ENCODE data around the gene KCNK7. TPM values are rescaled to one million over a fixed set of nuclear protein-coding genes. Genes with fewer than 3 reads are reported as not detected.

KCNK7 gene
- total RNA-seq, 1 donor from 2014 or later, result 1.3 TPM

GRCh38 chr11:65585396-65586246 is 10.0 kb downstream of the KCNK7 start:
- Histone ChIP-seq H3K27ac (no peak overlapping the region), H3K36me3 (peaks cover 36% of the 10 kb centered on the region), H3K4me3 (no peak overlapping the region), H3K4me1 (peaks cover 18% of the 10 kb centered on the region), H3K9me3 (no peaks in the 10 kb centered on the region), H3K27me3 (no peaks in the 10 kb centered on the region)
- intact Hi-C loops (cut with DNase I), result no loop called here
- no peak for ATAC-seq
- TF ChIP-seq, protein P1, sequence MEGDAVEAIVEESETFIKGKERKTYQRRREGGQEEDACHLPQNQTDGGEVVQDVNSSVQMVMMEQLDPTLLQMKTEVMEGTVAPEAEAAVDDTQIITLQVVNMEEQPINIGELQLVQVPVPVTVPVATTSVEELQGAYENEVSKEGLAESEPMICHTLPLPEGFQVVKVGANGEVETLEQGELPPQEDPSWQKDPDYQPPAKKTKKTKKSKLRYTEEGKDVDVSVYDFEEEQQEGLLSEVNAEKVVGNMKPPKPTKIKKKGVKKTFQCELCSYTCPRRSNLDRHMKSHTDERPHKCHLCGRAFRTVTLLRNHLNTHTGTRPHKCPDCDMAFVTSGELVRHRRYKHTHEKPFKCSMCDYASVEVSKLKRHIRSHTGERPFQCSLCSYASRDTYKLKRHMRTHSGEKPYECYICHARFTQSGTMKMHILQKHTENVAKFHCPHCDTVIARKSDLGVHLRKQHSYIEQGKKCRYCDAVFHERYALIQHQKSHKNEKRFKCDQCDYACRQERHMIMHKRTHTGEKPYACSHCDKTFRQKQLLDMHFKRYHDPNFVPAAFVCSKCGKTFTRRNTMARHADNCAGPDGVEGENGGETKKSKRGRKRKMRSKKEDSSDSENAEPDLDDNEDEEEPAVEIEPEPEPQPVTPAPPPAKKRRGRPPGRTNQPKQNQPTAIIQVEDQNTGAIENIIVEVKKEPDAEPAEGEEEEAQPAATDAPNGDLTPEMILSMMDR (IDR thresholded peaks at IDR 0.05), result no peak
- DNase-seq, result no peak

- no peak overlapping the region for H3K4me3 ChIP-seq
- H3K4me1 ChIP-seq, result peaks cover 18% of the 10 kb centered on the region
- DNase-seq (no peak), ATAC-seq (no peak)
- intact Hi-C loops (cut with DNase I), result no loop called here
- H3K36me3 ChIP-seq, result peaks cover 36% of the 10 kb centered on the region
- TF ChIP-seq, protein P1 (IDR thresholded peaks at IDR 0.05), result no peak
- no peaks in the 10 kb centered on the region for H3K27me3 ChIP-seq
- no peaks in the 10 kb centered on the region for H3K9me3 ChIP-seq
- no peak overlapping the region for H3K27ac ChIP-seq
Measured at GRCh38 chr11:65584723-65585171, 10.9 kb downstream of the KCNK7 start.

DNA sequence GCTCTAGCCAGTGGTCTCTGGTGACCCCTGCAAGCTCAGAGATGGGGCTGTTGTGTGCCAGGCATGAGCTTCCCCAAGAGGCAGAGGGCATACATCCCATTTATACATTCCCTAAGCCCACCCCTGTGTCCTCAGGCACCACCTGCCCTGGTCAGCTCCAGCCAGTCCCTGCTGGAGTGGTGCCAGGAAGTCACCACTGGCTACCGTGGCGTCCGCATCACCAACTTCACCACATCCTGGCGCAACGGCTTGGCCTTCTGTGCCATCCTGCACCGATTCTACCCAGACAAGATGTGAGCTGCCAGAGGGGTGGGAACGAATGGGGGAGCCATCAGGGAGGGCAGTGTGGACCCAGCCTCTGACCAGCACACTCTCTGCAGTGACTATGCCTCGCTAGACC is 11.5 kb downstream of the KCNK7 start:
- no peaks in the 10 kb centered on the region for H3K9me3 ChIP-seq
- H3K27ac ChIP-seq, result no peak overlapping the region
- no peaks in the 10 kb centered on the region for H3K27me3 ChIP-seq
- H3K36me3 ChIP-seq, result peaks cover 37% of the 10 kb centered on the region
- H3K4me3 ChIP-seq, result no peak overlapping the region
- TF ChIP-seq, protein P1 (IDR thresholded peaks at IDR 0.05), result no peak
- no peak for DNase-seq
- H3K4me1 ChIP-seq, result peaks cover 18% of the 10 kb centered on the region
- no peak for ATAC-seq
- intact Hi-C loops (cut with DNase I), result no loop called here

- H3K9me3 ChIP-seq, result no peaks in the 10 kb centered on the region
- H3K27me3 ChIP-seq, result no peaks in the 10 kb centered on the region
- H3K4me3 ChIP-seq, result no peak overlapping the region
- TF ChIP-seq, protein P1 (IDR thresholded peaks at IDR 0.05), result no peak
- DNase-seq (no peak), ATAC-seq (no peak)
- peaks cover 37% of the 10 kb centered on the region for H3K36me3 ChIP-seq
- H3K27ac ChIP-seq, result no peak overlapping the region
- peaks cover 17% of the 10 kb centered on the region for H3K4me1 ChIP-seq
- intact Hi-C loops (cut with DNase I), result no loop called here
Measured at GRCh38 chr11:65583589-65583988, 12.0 kb downstream of the KCNK7 start.

GRCh38 chr11:65581928-65582327 is 13.7 kb downstream of the KCNK7 start:
- Histone ChIP-seq H3K4me3 (no peak overlapping the region), H3K9me3 (no peaks in the 10 kb centered on the region), H3K4me1 (peaks cover 21% of the 10 kb centered on the region), H3K27ac (no peak overlapping the region), H3K27me3 (no peaks in the 10 kb centered on the region), H3K36me3 (peaks cover 37% of the 10 kb centered on the region)
- no peak for ATAC-seq
- no peak for DNase-seq
- TF ChIP-seq, protein P1 (IDR thresholded peaks at IDR 0.05), result no peak
- intact Hi-C loops (cut with DNase I), result no loop called here

Data from upper lobe of right lung (tissue), 1 donor.